Neural crest cell (in vitro differentiated cells): ENCODE data around the gene IL15RA. TPM values are rescaled to one million over a fixed set of nuclear protein-coding genes. Genes with fewer than 3 reads are reported as not detected.

ENCODE experiments used
- DNase-seq: peaks from one replicate; pipeline ENCODE4 v3.0.0; 2021; ENCODE audit warnings: low read depth, mixed read lengths, low spot score
- H3K27ac Mint-ChIP-seq: one replicate; pipeline ENCODE4 v1.8.0; 2021; ENCODE audit warnings: mild to moderate bottlenecking, mixed read lengths; ENCODE audit not compliant: unreplicated experiment
- H3K27me3 Mint-ChIP-seq: 2 replicates; pipeline ENCODE4 v1.8.0; 2021; ENCODE audit warnings: low read depth, mild to moderate bottlenecking, mixed read lengths
- H3K36me3 Mint-ChIP-seq: 2 replicates; pipeline ENCODE4 v1.8.0; 2021; ENCODE audit warnings: low read depth, mild to moderate bottlenecking, mixed read lengths
- H3K4me1 Mint-ChIP-seq: 2 replicates; pipeline ENCODE4 v1.8.0; 2021; ENCODE audit warnings: mixed read lengths
- H3K4me3 Mint-ChIP-seq: one replicate; pipeline ENCODE4 v1.8.0; 2021; ENCODE audit warnings: mild to moderate bottlenecking, mixed read lengths
- H3K9me3 Mint-ChIP-seq: 2 replicates; pipeline ENCODE4 v1.8.0; 2021; ENCODE audit warnings: mixed read lengths
- CTCF ChIP-seq: fragments of 200-600 bp; sonication (generic); conservative IDR thresholded peaks from 2 replicates; pipeline ENCODE4 v1.5.0; 2021; ENCODE audit warnings: antibody characterized with exemption, mild to moderate bottlenecking
- total RNA-seq: library from RNA; stranded (reverse); gene quantifications from 2 replicates; pipeline ENCODE4 v1.2.1, GENCODE V29; 2021

Gene IL15RA
- total RNA-seq, 1 donor from 2014 or later = not detected

GRCh38 chr10:6014241-6014761, 37.0 kb upstream of the IL15RA start:
- Mint-ChIP-seq H3K27ac (no peak overlapping the region), H3K4me3 (no peak overlapping the region), H3K9me3 (peaks cover 7% of the 10 kb centered on the region), H3K36me3 (peaks cover 3% of the 10 kb centered on the region), H3K27me3 (no peaks in the 10 kb centered on the region), H3K4me1 (peaks cover 13% of the 10 kb centered on the region)
- peak; percentile 73 for TF ChIP-seq CTCF
- peak; percentile 47 for DNase-seq

GRCh38 chr10:6013413-6014192, 36.3 kb upstream of the IL15RA start:
- Mint-ChIP-seq H3K4me3 (no peak overlapping the region), H3K4me1 (peaks cover 6% of the 10 kb centered on the region), H3K27ac (no peak overlapping the region), H3K27me3 (no peaks in the 10 kb centered on the region), H3K36me3 (no peaks in the 10 kb centered on the region), H3K9me3 (peaks cover under 1% of the 10 kb centered on the region)
- no peak for DNase-seq
- TF ChIP-seq CTCF = no peak

- DNase-seq = no peak
- no peaks in the 10 kb centered on the region for H3K27me3 Mint-ChIP-seq
- no peak for TF ChIP-seq CTCF
- H3K4me1 Mint-ChIP-seq = peaks cover 5% of the 10 kb centered on the region
- no peaks in the 10 kb centered on the region for H3K36me3 Mint-ChIP-seq
- no peak overlapping the region for H3K27ac Mint-ChIP-seq
- peaks cover 4% of the 10 kb centered on the region for H3K9me3 Mint-ChIP-seq
- no peak overlapping the region for H3K4me3 Mint-ChIP-seq
These were observed 35.0 kb upstream of the IL15RA start for GRCh38 chr10:6012121-6012905.

GRCh38 chr10:6011558-6011957, 34.2 kb upstream of the IL15RA start:
- no peaks in the 10 kb centered on the region for H3K27me3 Mint-ChIP-seq
- no peak overlapping the region for H3K27ac Mint-ChIP-seq
- peaks cover 9% of the 10 kb centered on the region for H3K9me3 Mint-ChIP-seq
- no peak for TF ChIP-seq CTCF
- no peak for DNase-seq
- H3K4me3 Mint-ChIP-seq = no peak overlapping the region
- H3K36me3 Mint-ChIP-seq = peaks cover 4% of the 10 kb centered on the region
- H3K4me1 Mint-ChIP-seq = peaks cover 5% of the 10 kb centered on the region

- no peak for DNase-seq
- peaks cover 5% of the 10 kb centered on the region for H3K36me3 Mint-ChIP-seq
- TF ChIP-seq CTCF = no peak
- H3K27me3 Mint-ChIP-seq = peaks cover 2% of the 10 kb centered on the region
- no peak overlapping the region for H3K4me3 Mint-ChIP-seq
- no peak overlapping the region for H3K27ac Mint-ChIP-seq
- peaks cover 5% of the 10 kb centered on the region for H3K4me1 Mint-ChIP-seq
- H3K9me3 Mint-ChIP-seq = peaks cover 11% of the 10 kb centered on the region
These were observed 33.2 kb upstream of the IL15RA start for GRCh38 chr10:6010569-6010968.
